ENCODE data around the gene ANKIB1.
"Not testable (repeated sequence)": the region's sequence is repeated elsewhere in the genome, so short reads cannot be mapped to it uniquely, and the experiment has no call there.

ANKIB1 gene, protein sequence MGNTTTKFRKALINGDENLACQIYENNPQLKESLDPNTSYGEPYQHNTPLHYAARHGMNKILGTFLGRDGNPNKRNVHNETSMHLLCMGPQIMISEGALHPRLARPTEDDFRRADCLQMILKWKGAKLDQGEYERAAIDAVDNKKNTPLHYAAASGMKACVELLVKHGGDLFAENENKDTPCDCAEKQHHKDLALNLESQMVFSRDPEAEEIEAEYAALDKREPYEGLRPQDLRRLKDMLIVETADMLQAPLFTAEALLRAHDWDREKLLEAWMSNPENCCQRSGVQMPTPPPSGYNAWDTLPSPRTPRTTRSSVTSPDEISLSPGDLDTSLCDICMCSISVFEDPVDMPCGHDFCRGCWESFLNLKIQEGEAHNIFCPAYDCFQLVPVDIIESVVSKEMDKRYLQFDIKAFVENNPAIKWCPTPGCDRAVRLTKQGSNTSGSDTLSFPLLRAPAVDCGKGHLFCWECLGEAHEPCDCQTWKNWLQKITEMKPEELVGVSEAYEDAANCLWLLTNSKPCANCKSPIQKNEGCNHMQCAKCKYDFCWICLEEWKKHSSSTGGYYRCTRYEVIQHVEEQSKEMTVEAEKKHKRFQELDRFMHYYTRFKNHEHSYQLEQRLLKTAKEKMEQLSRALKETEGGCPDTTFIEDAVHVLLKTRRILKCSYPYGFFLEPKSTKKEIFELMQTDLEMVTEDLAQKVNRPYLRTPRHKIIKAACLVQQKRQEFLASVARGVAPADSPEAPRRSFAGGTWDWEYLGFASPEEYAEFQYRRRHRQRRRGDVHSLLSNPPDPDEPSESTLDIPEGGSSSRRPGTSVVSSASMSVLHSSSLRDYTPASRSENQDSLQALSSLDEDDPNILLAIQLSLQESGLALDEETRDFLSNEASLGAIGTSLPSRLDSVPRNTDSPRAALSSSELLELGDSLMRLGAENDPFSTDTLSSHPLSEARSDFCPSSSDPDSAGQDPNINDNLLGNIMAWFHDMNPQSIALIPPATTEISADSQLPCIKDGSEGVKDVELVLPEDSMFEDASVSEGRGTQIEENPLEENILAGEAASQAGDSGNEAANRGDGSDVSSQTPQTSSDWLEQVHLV

DNA sequence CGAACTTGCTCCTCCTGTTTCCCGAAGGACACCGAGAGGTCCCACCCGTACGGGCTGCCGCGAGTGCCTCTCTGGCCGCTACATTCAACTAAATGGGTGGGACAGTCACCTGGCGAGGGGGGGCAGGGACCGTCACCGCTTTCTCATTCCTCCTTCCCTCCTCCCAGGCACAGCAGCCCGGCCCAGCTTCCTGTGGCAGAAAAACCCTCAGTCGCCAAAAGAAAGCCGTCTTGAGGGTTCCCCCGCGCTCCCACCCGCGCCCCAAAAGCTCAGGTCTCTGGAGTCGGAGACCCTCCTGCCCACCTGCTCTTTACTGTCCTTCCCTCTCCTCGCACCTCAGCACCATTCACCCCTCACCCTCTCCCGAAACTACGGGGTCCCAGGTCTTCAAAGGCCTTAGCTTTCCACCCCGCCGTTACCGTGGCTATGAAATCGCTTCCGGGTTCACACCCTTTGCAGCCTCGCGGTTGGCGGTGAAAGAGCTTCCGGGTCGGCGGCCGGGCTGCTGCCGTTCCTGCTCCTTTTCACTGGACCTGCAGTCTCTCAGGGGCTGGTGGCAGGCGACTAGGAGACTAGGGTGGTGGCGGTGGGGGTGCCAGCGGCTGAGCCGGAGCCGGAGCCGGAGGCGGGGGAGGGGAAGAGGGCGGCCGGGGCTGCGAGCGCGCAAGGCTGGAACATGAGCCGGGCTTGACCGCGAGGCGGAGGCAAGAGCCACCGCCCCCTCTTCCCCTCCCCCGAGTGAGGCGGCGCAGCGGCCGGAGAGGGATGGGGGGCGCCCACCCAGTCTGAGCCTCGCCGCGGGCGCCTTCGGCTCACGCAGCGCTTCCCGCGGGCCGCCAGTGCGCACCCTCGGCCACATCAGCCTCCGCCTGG lies at the start of gene ANKIB1, which contains the start of gene KRIT1:
Gene ANKIB1 (plus strand): TSS at position 488 of the 873 bp plus-strand sequence. CDS start 49,005 bp downstream, outside the sequence.
Gene KRIT1 (minus strand): TSS at position 428 of the 873 bp plus-strand sequence. CDS start 3,779 bp downstream, outside the sequence.
- peak; percentile 88 for DNase-seq

DNA sequence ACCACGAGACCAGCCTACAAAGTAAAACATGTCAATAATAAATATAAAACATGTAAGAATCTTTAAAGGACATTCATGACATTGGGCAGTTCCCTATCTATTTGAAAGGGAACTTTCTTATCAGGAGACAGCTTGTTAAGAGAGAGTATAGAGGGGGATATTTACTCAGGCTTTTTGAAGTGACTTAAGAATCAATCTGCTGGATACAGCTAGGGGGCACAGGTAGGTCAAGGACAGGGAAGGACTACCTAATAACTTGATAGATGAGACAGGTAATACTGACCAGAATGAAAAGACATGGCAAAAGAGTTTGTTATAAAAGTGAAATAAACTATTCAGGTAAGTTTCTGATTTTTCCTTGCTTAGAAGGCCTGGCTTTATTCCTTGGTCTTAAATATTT lies 45.0 kb upstream of the ANKIB1 start:
- no peak for DNase-seq

DNA sequence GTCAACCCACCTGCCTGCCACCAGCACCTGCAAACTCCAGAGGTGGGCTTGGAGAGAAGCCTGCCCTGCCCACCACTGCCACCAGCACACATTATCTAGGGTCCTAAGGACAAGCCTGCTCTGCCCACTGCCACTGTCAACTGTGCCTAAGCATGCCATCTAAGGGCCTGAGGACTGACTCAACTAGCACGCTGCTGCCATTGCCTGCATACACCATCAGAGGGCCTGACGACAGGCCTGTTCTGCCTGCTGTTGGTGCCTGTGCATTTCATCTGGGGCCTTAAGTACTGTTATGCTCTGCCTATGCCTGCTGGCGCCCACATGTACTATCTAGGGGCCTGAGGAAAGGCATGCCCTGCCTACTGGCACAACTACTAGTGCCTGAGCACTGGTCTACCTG lies 39.8 kb upstream of the ANKIB1 start:
- DNase-seq = no peak

DNA sequence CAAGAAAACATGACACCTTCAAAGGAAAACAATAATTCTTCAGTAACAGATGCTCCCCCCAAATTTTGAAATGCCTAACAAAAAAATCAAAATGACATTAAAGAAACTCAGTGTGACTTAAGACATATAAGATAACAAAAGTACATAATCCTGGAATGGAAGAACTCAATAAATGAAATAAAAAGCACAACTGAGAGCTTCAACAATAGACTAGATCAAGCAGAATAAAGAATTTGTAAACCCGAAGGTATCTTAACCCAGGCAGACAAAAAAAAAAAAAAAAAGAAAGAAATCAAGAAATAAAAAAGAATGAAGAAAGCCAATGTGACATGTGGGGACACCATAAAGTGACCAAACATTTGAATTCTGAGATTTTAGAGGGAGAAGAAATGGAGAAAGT lies 39.1 kb upstream of the ANKIB1 start:
- DNase-seq = no peak

DNA sequence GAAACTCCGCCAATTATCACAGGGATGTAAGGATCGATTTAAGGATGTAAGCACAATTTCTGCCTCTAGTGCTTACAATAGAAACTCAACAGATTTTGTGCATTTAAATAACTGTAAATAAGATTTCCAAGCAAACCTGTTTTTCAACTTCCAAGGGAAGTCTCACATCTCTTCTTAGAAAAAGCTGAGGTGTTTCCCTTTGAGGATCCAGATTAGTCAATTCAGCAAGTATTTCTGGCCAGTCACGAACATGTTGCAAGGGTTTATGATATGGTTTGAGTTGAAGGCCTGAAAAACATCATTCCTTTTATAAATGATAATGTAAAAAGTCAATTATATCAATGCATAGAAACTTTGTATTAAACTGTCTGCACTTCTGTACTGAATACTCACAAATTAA lies 24.0 kb upstream of the ANKIB1 start:
- no peak for DNase-seq

DNA sequence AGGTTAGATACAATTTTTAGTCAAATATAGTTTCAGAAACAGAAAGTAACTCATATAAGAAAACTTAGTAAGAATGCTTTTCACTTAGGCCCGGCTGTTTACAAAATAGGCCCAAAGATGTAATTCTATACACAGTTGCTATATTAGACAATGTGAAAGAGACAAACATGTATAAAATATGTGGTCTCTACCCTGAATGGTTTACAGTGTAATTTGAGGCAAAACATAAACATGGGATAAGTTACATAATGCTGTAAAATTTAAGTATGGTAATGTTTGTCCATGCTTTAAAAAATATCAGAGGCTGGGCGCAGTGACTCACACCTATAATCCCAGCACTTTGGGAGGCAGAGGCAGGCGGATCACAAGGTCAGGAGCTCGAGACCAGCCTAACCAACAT lies 18.8 kb upstream of the ANKIB1 start:
- no peak for DNase-seq

DNA sequence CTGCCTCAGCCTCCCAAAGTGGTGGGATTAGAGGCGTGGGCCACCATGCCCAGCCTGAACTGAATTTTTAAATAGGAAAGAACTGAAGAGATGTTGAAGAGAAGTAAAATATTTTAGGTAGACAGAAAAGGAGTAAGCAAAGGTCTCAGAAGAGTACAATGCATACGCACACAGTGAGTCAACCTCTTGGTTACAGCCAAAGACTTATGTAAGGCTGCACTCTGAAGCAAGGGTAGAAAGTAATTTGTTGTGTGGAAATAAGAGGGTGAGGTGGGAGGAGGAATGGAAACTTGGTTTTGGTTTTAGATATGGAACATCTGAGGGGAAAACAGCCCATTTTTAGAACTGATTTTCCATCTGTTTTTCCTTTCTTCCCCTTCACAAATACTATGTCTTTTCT lies 17.7 kb upstream of the ANKIB1 start:
- no peak for DNase-seq

DNA sequence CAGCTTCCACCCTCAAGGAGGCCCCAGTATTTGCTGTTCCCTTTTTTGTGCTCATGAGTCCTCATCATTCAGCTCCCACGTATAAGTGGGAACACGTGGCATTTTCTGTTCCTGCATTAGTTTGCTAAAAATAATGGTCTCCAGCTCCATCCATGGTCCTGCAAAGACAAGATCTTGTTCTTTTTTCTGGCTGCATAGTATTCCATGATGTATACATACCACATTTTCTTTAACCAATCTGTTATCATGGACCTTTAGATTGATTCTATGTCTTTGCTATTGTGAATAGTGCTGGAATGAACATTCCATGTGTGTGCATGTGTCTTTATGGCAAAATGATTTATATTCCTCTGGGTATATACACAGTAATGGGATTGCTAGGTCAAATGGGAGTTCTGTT lies 17.0 kb upstream of the ANKIB1 start:
- DNase-seq = no peak

DNA sequence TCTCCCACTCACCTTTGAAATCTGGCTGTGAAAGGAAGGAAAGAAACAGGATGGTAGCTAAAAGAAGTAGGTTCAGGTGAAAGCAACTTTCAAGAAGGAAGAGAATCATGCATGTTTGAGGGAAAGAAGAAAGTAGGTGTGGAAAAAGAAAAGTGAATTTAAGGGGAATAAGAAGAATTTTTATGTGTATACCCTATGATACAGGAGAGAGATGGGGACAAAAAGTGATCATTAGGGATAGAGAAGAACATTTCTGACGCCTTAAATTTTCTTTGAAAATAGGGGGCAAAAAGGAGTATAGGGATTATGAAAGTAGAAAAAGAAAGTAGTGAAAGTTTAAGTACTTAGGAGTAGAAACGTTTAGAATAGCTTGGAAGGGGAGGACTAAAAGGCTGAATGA lies 15.2 kb upstream of the ANKIB1 start:
- DNase-seq = no peak

DNA sequence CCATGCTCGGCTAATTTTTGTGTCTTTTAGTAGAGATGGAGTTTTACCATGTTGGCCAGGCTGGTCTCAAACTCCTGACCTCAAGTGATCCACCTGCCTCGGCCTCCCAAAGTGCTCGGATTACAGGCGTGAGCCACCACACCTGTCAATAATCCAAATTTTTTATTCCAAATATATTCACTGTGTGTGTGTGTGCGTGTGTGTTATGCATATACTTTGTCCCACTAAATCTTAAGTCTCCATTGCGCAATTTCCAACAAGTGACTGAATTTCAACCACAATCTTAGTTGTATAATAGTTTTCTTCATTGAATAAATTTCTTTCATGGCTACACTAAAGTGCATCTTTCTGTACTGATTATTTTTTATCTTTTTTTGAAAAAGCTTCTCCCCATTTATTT lies 2.8 kb upstream of the ANKIB1 start:
- no peak for DNase-seq

DNA sequence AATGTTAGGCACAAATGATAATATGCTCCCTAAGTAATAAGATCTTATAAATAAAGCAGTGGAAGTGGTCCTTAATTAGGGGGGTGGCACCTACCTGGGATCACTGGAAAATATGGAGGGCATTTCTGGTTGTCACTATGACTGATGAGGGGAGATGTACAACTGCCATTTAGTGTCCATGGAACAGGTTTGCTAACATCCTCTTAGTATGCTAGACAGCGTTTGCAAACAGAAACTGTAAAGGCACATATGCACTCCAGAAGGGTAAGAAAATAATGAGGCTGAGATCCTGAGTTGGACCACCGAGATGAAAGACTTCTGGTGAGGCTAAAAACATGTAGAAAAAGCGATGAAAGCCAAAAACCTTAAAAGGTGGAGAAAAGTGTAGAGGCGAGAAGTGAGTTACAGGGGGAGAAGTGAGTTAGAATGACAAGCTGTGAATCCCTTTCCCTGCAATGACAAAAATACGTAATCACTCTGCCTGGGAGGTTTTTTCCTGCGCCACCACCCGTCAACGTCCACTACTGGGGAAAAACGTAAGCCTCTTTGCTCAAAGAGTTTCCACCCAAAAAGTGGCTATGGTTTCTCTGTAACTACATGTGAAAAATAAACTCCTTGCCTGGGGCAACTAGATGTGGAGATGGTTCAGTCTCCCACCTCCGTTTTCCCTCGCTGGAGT lies 827 bp upstream of the ANKIB1 start:
- DNase-seq = peak; percentile 26

DNA sequence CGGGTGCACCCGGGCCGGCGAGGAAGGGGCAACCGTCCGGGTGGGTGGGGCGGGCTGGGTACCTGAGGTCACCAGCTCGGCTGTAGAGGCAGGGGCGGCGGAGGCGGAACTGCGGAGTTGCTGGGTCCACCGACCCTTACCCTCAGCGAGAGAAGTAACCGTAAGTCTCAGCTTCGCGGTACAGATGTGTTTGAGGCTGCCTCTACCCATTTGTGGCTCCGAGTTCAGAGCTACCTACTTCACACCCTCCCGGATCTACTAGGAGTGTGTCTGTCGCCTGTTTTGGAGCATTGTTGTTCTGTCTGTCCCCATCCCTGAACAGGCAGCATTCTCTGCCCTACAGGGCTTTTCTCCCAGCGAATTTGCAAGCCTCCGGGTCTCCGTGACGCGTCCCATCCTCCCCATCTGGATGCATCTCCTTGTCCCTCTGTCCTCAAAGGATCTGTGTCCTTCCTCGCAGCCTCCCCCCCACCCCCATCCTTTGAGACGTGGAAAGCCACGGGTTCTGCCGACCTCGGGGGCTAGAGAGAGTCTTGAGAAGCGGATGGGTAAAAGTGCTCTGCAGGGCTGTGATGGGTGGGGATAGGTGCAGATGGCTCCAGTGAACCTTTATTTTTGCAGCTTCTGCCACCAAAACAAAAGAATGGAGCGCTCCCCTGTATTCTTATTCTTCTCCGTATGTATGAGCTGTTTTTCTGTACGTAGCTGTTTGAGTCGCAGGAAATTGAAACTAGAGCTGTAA lies 757 bp downstream of the ANKIB1 start:
- peak; percentile 28 for DNase-seq

DNA sequence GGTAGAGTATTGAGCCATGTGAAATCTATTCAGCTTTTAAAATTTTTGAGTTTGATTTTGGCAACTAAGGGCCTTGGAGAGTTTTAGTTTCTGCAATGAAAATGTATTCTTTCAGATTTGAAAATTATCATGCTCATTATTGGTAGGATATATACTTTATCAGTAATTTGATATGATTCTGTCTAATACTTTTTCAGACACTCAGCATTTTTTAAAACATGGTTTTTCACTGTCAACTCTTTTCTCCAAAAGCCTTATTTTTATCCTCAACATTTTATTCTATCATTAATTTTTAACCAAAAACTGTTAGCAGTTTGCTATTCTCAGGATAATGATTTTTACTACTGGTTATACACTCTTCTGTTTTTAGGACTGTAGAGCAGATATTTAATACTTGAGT lies 4.8 kb downstream of the ANKIB1 start:
- no peak for DNase-seq

DNA sequence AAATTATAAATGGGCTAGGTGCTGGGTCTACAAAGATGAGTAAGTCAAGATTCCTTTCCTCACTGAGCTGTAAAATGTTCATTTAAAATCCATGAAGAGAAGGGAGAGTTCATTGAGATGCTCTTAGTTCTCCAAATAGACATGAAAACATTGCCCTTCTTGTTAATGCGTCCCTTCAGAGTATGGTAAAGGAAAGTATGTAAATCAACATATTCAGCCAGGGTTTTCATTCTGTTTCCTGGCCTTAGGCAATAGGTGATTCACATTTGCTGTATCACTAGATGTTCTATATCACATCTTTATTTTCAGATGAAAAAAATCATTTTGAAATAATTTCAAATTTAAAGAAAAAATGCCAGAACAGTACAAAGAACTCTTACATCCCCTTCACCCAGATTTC lies 5.4 kb downstream of the ANKIB1 start:
- no peak for DNase-seq

DNA sequence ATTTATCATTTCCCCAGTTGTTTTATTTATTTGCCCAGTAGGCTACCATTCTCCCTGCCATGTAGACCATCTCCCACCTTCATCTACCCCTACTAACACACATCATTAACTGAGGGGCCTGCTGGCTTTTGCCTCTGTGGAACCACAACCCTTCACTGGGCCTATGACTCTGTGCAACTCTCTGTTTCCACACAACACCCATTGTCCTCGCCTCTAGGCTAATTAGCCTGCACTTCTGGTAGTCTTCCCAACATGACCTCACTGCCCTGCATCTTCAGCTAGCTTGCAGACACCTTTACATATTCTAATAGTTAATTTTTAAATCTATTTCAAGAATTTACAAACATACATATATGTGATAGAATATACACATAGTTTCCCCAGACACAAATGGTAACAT lies 7.5 kb downstream of the ANKIB1 start:
- no peak for DNase-seq

DNA sequence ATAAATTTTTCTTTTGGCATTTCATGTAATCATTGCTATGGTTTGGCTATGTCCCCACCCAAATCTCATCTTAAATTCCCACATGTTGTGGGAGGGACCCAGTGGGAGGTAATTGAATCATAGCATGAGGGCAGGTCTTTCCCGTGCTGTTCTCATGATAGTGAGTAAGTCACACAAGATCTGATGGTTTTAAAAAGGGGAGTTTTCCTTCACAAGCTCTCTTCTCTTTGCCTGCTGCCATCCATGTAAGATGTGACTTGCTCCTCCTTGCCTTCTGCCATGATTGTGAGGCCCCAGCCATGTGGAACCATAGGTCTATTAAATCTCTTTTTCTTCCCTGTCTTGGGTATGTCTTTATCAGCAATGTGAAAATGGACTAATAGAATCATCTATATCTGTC lies 9.0 kb downstream of the ANKIB1 start:
- not testable (repeated sequence) for DNase-seq

DNA sequence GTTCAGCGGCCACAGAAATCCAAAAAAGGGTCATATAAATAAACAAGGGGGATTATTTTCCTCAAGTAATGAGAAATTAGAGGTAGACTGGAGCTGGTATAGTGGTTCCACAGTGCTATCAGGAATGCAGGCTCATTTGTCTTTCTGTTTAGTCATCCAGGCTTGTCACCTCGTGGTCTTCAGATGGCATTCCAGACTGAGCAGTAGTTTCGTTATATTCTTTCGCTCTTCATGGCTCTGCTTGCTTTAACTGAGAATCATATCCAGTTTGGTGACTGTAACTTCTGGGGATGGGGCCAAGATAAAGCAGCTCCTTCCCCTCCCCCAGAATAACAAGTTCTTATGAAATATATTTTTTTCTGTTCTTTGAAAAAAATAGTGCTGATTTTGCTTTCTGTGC lies 9.5 kb downstream of the ANKIB1 start:
- no peak for DNase-seq

DNA sequence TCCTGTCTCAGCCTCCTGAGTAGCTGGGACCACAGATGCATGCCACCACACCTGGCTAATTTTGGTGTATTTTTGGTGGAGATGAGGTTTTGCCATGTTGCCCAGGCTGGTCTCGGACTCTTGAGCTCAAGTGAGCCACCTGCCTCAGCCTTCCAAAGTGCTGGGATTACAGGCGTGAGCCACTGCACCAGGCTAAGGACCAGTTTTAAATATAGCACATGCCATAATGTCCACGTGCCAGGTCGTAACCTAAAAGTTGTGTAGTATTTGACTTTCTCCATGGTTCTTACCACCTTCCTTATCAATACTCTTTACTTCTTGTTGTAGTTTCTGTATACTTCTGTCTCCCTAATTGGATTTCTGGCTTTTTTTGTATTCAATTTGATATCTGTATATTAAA lies 13.3 kb downstream of the ANKIB1 start:
- DNase-seq = no peak

DNA sequence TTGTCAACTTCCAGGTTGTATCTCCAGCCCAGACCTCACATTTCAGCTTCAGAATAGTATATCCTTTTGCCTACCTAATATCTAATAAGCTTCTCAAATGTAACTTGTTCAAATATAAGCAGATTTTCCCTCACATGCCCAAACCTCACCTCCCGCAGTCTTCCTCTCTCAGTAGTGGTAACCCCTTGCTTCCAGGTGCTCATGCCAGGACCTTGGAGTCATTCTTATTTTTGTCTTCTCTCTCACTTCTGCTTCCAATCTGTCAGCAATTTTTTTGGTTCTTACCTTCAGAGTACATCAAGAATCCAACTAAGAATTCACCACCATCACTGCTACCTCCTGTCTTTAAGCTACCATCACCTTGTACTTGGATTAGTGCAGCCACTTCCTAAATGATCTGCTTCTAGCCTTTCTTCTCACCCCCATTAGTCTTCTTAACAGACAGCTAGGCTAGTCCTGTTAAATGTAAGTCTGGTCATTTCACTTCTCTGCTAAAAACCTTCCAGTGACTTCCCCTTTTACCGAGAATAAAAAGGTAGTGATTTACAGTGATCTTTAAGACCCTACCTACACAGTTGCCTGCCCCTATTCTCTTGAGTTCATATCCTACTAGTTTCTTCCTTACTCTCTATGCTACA lies 14.0 kb downstream of the ANKIB1 start:
- DNase-seq = no peak

DNA sequence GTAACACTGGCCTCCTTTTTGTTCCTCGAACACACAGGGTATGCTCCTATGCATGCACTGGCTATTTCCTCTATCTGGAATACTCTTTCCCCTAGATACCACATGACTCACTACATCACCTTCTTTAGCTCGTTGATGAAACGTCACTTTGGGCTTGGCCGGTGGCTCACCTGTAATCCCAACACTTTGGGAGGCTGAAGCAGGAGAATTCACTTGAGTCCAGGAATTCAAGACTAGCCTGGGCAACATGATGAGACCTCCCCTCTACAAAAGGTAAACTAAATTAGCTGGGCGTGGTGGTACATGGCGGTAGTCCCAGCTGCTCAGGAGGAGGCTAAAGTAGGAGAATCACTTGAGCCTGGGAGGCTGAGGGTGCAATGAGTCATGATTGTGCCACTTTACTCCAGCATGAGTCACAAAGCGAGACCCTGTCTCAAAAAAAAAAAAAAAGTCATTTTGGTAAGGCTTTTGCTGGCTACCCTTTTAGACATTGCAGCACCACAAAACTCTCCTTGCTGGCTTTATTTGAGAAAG lies 14.5 kb downstream of the ANKIB1 start:
- no peak for DNase-seq

Data from CD4-positive, alpha-beta T cell treated with Interleukin-4 for 4 hours (primary cell).